GM10248 (cell line): Measurements from ENCODE around the gene SETDB1.

ENCODE experiments used
- CTCF ChIA-PET: fragments of 300-600 bp; sonication (Branson Sonifier 250); formaldehyde crosslinking; extraction: SDS; loops from one replicate; lab custom pipeline; 2021; ENCODE audit warnings: antibody characterized with exemption; lab: Yijun Ruan, JAX
- POLR2A ChIA-PET: fragments of 350-650 bp; sonication (Branson Sonifier 250); formaldehyde crosslinking; extraction: SDS; loops from one replicate; lab custom pipeline; 2020; ENCODE audit warnings: antibody characterized with exemption; lab: Yijun Ruan, JAX
- DNase-seq: peaks from one replicate; pipeline ENCODE4 v3.0.0; 2012; ENCODE audit errors: extremely low spot score
- TF ChIP-seq, protein P1 (sequence below): IDR thresholded peaks from 2 replicates; pipeline ENCODE4 v1.5.1; 2012; ENCODE audit warnings: mild to moderate bottlenecking, low read depth; ENCODE audit errors: extremely low read depth, missing control alignments, control extremely low read depth

The SETDB1 gene

DNA sequence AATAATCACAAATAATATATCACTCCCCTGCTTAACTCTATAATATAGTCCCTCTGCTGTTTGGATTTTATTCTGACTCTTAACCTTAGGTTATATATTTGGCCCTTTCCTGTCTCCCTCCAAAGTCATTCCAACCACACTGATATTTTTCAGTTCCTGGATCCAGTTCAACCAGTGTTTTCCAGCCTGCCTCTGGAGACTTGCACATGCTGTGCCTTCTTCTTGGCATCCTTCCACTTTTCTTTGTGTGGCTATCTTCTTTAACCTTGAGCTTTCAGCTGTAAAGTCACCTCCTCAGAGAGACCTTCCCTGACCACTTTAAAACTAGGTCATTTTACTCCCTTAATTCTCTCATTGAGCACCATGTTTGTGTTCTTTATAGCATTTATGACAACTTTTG lies 29.1 kb downstream of the SETDB1 start:
- ChIA-PET CTCF (interaction anchor here (3.9 kb wide), 1 partner anchor 14 kb away, joined by 14 read pairs; no protein-coding TSS in a partner anchor), POLR2A (interaction anchor here (0.5 kb wide), 1 partner anchor 22 kb away, joined by 3 read pairs; no protein-coding TSS in a partner anchor)
- TF ChIP-seq, protein P1, sequence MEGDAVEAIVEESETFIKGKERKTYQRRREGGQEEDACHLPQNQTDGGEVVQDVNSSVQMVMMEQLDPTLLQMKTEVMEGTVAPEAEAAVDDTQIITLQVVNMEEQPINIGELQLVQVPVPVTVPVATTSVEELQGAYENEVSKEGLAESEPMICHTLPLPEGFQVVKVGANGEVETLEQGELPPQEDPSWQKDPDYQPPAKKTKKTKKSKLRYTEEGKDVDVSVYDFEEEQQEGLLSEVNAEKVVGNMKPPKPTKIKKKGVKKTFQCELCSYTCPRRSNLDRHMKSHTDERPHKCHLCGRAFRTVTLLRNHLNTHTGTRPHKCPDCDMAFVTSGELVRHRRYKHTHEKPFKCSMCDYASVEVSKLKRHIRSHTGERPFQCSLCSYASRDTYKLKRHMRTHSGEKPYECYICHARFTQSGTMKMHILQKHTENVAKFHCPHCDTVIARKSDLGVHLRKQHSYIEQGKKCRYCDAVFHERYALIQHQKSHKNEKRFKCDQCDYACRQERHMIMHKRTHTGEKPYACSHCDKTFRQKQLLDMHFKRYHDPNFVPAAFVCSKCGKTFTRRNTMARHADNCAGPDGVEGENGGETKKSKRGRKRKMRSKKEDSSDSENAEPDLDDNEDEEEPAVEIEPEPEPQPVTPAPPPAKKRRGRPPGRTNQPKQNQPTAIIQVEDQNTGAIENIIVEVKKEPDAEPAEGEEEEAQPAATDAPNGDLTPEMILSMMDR, result no peak
- no peak for DNase-seq

DNA sequence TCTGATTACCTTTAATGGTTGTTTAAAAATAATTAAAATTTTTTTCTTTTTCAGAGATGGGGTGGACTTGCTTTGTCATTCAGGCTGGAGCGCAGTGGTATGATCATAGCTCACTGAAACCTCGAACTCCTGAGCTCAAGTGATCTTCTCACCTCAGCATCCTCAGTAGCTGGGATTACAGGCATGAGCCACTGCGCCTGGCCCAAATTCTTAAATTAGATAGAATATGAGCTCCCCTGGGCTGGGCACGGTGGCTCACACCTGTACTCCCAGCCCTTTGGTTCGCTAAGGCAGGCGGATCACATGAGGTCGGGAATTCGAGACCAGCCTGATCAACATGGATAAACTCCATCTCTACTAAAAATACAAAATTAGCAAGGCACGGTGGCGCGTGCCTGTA lies 31.5 kb downstream of the SETDB1 start:
- ChIA-PET CTCF (interaction anchor here (0.9 to 3.9 kb wide), 9 partner anchors 8 to 142 kb away, joined by 3 to 14 read pairs (median 3); no protein-coding TSS in a partner anchor), POLR2A (interaction anchor here (0.7 to 1.0 kb wide), 2 partner anchors 9 to 378 kb away, joined by 3 read pairs; partner anchors contain the start of gene MCL1)
- no peak for DNase-seq
- TF ChIP-seq, protein P1, result no peak

DNA sequence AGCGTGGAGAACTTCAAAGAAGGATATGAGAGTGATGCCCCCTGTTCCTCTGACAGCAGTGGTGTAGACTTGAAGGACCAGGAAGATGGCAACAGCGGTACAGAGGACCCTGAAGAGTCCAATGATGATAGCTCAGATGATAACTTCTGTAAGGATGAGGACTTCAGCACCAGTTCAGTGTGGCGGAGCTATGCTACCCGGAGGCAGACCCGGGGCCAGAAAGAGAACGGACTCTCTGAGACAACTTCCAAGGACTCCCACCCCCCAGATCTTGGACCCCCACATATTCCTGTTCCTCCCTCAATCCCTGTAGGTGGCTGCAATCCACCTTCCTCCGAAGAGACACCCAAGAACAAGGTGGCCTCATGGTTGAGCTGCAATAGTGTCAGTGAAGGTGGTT lies 34.5 kb downstream of the SETDB1 start:
- TF ChIP-seq, protein P1, result no peak
- ChIA-PET POLR2A (interaction anchor here (0.6 kb wide), 1 partner anchor 336 kb away, joined by 12 read pairs; no protein-coding TSS in a partner anchor), CTCF (no interaction called here)
- DNase-seq, result no peak

DNA sequence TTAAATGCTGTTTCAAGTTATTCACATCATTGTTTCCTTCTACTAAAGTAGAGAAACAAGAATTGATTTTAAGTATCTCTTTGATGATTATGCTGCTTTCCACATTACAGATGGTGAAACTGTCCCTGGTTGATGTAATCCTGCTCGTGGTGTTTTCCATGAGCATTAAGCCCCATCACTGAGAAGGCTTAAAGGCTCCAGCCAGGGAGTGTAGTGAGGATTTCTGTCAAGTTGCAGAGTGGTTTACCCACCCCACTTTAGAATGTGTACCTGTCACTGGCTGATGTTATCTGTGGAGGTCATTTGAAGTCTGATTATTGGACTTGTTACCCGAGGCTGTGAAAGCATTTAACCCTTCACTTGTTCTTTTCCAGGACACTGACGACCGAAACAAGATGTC lies 35.6 kb downstream of the SETDB1 start:
- DNase-seq, result no peak
- TF ChIP-seq, protein P1, result no peak
- CTCF ChIA-PET, result interaction anchor here (1.3 to 1.9 kb wide), 2 partner anchors 17 to 39 kb away, joined by 4 to 5 read pairs; no protein-coding TSS in a partner anchor
- POLR2A ChIA-PET, result no interaction called here

DNA sequence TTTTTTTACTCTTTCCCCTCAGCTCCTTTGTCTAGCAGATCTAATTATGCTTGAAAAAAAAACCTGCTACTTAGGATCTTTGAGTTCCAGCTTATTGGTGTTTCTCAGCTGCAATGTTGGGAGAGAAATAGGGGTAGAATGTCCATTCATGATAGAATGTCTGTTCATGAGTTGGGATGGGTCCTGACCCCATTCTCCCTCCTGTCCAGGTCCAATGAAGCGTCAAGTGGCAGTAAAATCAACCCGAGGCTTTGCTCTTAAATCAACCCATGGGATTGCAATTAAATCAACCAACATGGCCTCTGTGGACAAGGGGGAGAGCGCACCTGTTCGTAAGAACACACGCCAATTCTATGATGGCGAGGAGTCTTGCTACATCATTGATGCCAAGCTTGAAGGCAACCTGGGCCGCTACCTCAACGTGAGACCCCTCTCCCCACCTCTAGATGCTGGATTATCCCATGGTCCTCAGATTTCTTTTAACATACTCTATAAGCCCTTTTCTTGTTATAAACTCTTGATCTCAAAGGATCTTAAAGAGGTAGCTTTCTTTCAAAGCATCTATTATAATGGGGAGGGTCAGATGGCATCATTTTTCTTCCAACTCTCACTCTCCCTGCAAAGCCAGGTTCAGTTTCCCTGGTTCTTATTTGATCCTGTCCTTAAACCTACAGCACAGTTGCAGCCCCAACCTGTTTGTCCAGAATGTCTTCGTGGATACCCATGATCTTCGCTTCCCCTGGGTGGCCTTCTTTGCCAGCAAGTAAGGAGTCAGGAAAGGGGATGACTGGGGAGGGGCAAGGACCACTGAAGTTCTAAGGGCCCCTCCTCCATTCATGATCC lies 37.4 kb downstream of the SETDB1 start:
- ChIA-PET CTCF (interaction anchor here (1.0 to 1.9 kb wide), 6 partner anchors 10 to 41 kb away, joined by 3 to 5 read pairs (median 4); no protein-coding TSS in a partner anchor), POLR2A (no interaction called here)
- DNase-seq, result no peak
- TF ChIP-seq, protein P1, result no peak

DNA sequence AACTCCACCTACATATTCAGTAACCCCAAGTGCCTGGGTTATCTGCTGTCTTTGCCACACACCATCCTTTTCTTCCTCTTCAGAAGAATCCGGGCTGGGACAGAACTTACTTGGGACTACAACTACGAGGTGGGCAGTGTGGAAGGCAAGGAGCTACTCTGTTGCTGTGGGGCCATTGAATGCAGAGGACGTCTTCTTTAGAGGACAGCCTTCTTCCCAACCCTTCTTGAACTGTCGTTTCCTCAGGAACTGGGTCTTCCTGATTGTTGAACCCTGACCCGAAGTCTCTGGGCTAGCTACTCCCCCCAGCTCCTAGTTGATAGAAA lies 38.0 kb downstream of the SETDB1 start:
- TF ChIP-seq, protein P1, result no peak
- no peak for DNase-seq
- ChIA-PET CTCF (interaction anchor here (1.5 kb wide), 1 partner anchor 16 kb away, joined by 3 read pairs; no protein-coding TSS in a partner anchor), POLR2A (no interaction called here)
